ENCODE measurements around the gene RAP1A.
"Not testable (repeated sequence)": the region's sequence is repeated elsewhere in the genome, so short reads cannot be mapped to it uniquely, and the experiment has no call there.

The RAP1A gene

DNA sequence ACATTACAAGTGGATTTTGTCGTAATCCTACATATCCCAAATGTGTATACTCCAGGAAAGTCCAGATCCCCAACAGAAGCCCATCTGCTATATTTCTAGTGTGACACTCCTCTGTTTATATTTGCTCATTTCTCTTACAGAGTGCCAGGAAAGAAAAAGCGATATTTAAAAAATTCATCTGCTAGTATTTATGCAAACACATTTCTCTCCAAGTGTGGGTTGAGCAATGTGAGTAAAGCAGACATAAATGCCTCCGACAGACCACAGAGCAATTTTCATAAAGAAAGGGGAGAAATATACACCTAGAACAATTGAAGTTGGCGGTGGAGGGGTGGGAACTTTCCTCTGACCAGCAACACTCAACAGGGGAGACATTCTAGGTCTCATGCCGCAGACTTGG is 22.2 kb upstream of the RAP1A start:
- no peak for DNase-seq (ENCODE audit: low read depth in 2 of 2)

DNA sequence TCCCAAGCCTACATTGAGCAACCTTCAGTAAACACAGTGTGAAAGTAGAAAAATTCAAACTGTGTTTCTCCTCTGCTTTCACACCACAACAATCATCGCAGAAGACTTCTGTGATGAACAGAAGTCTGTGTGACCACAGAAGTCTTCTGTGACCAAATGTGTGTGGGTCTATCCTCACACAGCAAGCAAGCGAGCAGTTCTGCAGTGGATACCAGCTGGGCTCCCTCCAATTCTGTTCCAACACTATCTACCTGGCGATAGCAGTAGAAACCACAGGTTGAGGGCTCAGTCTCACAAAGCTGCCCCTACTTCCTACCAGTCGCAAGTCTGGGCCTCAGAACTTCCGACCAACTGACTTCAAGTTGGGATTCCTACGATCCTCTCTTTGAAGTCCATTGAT is 21.0 kb upstream of the RAP1A start:
- DNase-seq (ENCODE audit: low read depth in 2 of 2) = no peak

DNA sequence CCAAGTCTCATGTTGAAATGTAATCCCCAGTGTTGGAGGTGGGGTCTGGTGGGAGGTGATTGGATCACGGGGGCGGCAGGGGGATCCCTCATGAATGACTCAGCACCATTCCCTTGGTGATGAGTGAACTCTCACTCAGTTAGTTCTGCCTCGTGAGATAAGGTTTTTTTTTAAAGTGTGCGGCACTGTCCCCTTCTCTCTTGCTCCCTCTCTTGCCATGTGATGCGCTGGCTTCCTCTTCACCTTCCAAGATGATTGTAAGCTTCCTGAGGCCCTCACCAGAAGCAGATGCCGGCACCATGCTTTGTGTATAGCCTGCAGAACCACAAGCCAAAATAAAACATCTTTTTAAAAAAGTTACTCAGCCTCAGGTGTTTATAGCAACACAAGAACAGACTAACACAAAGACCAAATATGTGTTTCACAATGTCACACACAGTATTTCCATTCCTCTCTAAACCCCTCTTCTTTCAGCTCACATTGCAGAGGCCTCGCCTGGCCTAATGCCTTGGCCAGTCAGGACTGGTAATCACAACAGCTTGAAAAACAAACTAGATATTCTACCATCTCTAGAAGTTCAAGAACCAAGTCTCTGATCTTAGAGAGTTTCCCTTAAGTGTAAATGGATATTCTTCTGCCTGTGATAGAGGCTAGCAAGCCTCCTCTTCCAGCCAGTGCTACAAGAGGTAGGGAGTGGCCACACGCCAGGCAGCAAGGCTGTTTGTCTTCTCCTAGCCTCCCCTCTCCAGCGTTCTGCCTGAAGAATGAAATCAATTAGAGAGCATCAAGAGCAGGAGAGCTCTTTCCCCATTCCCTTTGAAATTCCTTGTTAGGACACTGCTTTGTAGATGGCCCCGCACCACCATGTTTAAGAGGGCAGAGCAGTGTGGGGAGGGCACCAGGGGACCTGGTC is 19.6 kb upstream of the RAP1A start:
- no peak for DNase-seq (ENCODE audit: low read depth in 2 of 2)

DNA sequence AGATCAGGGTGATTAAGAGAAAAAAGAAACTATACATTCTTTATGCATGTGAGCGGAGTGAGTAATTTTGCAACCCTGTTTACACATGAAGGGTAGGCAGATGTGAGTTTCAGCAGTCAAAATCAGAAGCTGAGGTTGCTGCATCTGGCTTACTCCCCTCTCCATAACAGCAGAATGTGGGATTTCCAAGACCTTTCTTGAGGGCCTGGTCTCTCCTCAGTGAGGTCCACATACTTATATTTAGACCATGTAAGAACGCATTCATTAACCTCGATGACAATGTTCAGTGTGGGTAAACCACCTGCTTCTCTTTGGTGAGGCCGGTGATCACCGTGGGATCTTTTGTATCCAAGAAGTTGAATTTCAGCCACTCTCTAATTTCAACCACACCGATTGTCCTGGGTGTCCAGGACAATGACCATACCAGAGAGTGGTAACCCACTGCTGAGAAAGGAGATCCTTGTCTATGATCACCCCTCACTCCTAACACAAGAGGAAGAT is 18.7 kb upstream of the RAP1A start:
- no peak for DNase-seq (ENCODE audit: low read depth in 2 of 2)

DNA sequence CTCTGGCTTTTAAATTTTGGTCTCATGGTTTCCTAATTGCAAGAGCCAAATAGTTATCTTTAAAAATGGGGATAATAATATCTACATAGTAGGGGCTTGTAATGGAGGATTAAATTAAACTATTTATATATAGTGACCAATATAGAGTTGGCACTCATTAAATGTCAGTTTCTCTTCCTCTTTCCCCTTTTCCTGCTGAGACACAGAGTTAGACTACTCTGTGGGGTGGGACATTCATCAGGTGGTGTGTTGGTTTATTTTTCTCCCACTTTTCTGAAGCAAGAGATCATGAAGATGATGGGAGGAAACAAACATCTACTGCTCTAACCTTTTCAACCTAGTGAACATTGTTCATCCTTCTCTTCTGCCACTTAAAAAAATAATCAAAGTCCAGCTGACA is 17.3 kb upstream of the RAP1A start:
- no peak for DNase-seq (ENCODE audit: low read depth in 2 of 2)

DNA sequence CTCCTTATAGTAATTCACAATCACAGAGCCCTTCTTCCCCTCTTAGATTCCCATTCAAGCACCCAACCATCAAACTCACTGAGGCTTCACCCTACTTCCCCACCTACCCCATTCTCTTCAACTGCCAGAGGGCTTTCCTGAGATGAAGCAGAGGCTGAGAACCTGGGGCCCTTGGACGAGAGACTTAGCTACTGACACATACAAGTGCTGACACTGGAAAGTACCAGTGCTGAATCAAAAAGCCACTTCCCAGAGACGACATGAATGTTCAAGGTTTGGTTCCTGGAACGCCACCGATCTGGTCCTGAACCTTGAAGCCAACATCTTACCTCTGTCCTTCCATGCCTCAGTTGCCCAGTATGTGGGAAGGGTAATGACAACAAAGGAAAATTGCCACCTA is 16.6 kb upstream of the RAP1A start:
- DNase-seq (ENCODE audit: low read depth in 2 of 2) = no peak

DNA sequence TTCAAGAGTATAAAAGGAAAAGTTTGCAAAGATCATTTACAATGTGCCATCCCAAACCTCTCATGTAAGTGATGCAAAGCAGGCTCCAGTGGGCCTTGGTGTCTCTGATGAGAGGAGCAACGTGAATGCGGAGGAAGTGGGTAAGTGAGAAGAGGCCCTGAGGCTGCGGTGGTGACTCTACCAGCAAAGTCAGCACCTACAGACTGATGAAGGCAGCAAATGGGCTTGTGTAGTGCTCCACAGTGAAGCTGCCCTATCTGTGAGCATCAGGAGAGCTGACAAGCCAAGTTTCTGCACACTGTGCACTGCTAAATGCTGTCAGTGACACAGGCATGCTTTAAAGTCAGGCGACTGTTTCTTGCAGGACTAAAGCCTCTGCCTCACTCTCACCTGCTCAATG is 15.6 kb upstream of the RAP1A start:
- peak; percentile 44 to 65 for DNase-seq (ENCODE audit: low read depth in 2 of 2)

DNA sequence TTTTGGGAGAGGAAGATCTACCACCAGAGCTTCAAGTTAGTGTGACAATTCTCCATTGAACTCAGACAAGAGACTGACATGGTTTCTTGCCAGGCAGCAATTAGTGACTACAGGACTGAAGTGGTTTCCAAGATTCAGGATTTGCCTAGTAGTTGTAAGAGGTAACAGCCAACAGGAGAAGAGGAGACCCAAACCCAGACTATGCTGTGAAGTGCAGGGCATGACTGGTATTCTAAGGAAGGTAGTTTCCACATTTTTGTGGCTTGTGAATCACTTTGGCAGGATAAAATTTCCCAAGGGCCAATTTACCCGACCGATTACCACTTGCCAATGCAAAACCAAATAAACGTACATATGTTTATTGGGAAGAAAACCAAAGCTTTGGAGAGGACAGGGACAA is 14.7 kb upstream of the RAP1A start:
- DNase-seq (ENCODE audit: low read depth in 2 of 2) = no peak

DNA sequence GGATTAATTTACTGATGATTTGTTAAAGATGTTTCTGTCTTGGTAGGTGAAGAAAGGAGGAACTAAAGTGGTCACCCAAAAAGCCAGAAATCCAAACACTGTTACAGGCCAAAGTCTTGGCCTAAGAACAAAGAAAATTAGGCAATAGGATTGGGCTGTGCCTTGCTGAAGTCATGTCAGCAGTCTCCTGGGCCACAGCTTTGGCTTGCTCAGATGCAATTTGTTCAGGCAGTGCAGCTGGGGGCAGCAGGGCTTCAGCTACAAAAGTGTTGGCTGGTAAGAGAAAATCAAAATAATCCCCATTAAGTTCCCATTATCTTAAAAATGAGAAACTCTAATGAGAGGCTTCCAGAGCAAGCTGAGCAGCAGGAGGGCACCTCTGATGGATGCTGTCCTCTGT is 14.0 kb upstream of the RAP1A start:
- DNase-seq (ENCODE audit: low read depth in 2 of 2) = no peak

DNA sequence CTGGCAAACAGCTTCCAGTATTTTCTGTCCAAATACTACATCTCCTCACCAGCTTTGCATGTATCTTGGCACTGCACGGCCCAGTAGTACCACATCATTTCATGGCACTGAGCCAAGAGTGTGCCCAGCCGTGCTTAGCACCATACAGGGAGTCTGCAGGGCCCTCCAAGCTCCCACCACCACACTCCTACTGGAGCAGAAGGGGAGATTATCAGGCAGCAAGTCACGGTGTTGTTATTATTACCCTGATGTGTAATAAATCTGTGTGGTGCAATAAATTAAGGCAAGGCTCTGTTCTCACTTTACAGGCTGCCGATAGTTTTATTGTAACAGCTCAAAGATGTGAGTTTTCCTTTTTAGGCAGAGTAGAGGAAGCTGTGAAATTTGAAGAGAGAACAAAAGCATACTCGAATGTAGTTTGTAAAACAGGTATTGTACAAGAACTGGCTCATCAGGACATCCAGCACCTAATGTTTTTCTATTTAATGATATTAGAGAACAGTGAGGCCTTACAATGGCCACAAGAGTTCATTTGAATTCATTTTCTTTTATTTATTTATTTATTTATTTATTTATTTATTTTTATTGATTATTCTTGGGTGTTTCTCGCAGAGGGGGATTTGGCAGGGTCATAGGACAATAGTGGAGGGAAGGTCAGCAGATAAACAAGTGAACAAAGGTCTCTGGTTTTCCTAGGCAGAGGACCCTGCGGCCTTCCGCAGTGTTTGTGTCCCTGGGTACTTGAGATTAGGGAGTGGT is 13.0 kb upstream of the RAP1A start:
- DNase-seq (ENCODE audit: low read depth in 2 of 2) = not testable (repeated sequence)

DNA sequence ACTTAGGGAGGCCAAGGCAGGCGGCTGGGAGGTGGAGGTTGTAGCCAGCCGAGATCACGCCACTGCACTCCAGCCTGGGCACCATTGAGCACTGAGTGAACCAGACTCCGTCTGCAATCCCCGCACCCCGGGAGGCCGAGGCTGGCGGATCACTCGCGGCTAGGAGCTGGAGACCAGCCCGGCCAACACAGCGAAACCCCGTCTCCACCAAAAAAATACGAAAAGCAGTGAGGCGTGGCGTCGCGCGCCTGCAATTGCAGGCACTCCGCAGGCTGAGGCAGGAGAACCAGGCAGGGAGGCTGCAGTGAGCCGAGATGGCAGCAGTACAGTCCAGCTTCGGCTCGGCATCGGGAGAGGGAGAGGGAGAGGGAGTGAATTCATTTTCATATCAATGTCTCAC is 11.1 kb upstream of the RAP1A start:
- DNase-seq (ENCODE audit: low read depth in 2 of 2) = not testable (repeated sequence)

DNA sequence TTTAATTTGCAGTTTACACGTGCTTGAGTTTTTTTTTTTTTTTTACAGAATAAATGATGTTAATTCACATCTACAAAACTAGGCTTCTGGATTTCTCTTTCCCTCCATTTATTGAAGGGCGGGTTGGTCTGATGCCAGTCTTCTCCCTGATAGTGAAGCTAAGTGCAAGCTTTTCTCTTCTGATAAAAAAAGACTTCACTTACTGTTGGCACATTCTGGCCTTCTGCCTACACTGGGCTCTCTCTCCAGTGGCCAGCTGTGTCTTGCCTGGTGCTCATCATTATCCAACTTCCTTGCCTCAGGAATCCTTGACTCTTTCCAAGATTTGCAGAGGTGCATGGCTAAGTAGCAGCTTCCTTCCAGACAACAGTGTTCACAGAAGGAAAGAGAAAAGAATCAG is 7.6 kb upstream of the RAP1A start:
- no peak for DNase-seq (ENCODE audit: low read depth in 2 of 2)

DNA sequence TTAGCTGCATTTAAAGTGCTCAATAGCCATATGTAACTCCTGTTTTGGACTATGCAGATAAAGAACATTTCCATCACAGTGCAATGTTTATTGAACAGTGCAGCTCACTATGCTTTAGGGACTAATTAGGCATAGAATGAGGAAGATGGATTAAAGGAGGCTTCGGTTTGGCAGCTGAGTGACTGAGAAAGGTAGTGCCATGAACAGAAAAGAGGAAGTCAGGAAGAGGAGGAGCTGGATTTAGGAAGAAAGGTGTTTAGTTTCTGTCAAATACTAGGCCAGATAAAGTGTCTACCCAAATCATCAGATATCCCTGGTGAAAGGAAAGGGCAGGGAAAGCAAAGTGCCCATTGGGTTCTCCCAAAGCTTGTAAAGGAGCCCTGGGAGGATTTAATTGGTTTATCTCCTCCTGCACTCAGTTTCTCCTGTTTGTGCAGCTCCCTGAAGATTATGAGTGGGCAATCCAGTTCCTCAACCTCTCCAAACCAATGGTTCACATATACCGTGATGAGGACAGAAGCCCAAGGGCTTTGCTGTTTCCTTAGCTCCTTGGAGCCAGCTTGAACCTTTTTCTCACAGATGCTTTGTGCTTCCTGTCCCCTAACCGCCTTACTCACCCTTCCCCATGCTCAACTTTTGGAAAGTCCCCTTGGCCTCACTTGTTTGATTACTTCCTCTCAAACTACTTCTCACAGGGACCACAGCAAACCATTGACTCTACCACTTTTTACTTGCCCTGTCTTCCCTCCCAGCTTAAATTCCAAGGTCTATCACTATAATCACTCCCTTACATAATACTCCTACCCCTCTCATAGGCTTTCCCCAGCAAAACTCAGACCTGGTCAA is 3.5 kb upstream of the RAP1A start:
- DNase-seq (ENCODE audit: low read depth in 2 of 2) = no peak

DNA sequence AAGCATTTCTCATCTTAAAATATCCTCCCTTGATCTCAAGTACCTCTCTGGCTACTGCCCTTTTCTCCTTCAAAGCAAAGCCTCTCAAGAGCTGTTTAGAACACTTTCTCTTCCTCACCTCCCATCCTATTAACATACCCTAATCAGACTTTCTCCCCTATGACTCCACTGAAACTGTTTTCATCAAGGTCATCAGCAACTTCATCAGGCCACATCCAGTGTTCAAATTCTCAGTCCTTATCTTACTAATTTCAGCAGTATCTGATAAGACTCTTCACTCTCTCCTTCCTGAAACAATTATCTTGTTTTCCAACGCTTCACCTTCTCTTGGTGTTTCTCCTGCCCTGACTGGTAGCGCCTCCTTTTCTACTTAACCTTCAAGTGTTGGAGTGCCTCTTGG is 1.5 kb upstream of the RAP1A start:
- DNase-seq (ENCODE audit: low read depth in 2 of 2) = no peak

DNA sequence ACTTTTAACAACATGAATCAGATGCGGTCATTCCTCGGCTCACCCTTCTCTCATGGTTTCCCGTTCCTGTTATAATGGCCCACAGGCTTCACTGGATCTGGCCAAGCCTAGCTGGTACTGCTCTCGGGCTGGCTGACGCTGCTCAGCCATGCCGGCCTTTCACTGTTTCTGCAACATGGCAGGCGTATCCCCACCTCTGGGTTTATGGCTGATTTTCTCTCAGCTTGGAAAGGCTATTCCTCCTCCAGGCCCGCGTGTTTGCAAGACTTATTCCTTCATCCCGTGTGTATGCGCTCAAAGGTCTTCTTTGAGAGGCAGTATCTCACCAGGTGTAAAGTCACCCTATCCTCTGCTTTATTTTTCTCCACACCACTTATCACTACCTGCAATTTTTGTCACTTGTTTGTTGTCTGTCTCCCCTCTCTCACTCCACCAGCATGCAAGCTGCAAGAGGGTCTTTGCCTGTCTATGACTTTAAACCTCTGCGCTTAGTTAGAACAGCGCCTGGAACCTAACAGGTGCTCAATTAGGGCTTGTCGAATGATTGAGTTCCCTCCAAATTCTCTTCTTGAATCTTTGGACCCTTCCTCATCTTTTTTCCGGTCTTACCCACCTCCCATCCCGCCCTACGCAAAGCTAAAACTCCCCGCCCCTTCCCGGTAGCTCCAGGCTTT is 491 bp upstream of the RAP1A start:
- DNase-seq (ENCODE audit: low read depth in 2 of 2) = no peak

DNA sequence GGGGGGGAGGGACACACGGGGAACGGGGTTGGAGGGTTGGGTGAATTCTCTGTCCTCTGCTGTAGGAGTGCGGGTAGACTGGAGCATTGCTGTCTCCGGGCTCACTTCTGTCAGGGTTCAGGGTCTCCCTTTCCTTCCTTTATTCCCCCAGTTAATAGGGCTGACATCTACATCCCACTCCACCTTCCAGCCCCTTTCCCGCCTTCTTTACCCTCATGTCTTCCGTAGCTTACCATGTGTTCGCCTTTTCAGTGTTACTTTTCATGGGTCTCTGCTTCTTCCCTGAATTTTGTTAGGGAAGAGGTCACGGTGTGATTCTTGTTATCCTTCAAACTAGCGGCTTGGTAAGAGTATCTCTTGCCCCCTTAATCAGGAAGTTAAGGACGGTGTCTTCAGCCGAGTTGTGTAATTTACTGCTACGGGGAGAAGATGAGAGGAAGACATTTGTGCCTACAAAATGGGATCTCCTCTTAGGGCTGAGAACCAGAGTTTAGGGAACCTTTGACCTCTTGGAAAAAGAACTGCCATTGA is 917 bp downstream of the RAP1A start:
- DNase-seq (ENCODE audit: low read depth in 2 of 2) = no peak

DNA sequence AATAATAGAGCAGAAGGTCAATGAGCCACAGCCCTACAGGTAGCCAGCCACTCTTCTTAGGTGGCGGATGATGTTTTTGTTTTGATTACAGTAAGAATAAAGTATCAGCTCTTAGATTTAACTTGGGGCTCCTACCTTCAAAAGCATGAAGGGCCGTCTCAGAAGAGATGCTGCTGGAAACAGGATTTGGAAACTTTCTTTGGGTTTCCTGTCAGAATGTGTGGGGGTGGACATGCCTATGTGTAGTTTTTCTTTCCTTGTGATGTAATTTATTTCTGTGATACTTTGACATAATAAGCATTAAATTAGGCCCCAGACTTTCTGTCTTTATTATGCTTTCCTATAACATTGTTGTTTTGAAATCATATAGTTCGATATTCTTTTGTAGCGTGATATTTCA is 1.5 kb downstream of the RAP1A start:
- no peak for DNase-seq (ENCODE audit: low read depth in 2 of 2)

DNA sequence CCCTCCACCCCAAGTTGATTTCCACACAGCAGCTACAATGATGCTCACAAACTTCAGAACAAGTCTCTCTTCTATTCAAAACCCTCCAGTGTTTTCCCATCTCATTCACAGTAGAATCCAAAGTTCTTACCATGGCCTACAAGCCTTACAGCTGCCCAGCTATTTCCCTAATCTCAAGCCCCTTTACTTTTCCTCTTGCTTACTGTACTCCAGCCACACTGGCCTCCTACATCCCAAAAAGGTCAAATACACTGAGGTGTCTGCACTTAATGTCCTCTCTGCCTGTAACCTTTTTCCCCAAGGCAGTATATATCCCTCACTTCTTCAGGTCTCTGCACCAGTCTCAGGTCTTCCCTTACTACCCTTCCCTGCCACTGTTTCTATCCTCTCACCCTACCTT is 2.6 kb downstream of the RAP1A start:
- DNase-seq (ENCODE audit: low read depth in 2 of 2) = no peak

DNA sequence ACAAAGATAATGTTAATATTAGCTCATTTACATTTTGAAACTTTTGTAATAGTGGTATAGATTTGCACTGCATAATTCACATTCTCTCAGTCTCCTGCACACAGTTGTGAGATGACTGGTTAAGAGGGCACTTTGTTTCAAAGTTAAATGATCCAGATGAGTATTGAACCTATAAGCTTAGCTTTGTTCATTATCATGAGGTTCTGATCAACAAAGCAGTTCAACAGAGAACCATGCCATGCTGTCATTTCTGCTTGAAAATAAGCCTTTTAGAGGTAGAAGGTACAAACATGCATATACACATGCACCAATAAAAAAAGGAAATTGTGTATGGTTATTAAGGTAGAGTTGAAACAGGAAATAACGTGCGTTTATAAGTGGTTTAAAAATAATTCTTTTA is 4.8 kb downstream of the RAP1A start:
- no peak for DNase-seq (ENCODE audit: low read depth in 2 of 2)

DNA sequence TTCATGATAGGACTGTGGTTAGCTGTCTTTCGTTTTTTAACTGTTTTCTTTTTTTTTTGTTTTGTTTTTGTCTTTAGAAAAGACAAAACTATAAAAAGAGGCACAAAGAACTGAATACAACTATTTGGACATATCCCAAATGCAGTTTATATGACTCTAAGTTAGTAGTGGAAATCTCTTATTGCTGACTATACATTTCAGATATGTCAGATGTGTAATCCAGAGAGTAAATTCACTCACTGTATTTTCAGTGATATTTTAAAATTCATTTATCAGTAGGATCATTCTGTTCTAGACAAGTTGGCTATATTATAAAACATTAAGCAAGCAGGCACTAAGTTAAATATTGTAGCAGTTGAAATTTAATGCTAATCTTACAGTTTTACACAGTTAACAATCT is 5.7 kb downstream of the RAP1A start:
- no peak for DNase-seq (ENCODE audit: low read depth in 2 of 2)

DNA sequence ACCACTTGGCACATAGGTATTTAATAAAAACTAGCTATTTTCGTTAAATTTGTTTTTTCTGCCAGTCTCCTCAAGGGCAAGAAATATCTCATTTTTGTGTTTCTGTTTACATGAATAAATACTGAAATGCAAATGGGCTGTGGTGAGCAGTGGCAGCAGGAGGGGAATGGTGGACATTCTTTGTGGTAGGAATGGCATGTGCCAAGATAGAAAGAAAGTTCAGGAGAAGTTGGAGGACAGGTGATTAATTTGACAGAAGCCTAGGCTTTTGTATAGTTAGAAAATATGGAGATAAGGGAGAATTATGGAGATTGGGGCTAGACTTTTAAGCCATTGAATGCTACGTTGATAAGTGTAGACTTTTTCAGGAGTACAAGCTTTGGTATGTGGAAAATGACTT is 8.6 kb downstream of the RAP1A start:
- no peak for DNase-seq (ENCODE audit: low read depth in 2 of 2)

Measured in stimulated activated CD8-positive, alpha-beta memory T cell treated with anti-CD3 and anti-CD28 coated beads, Interleukin-15, amount 100 ng/mL, for 4 hours (primary cell).